ENCODE results near the gene HOGA1. TPM values are rescaled to one million over a fixed set of nuclear protein-coding genes. Genes with fewer than 3 reads are reported as not detected.
A peak's percentile ranks its signal among the peaks of the same experiment; 100 is the strongest.

HOGA1 gene
- 0.90 TPM for polyA plus RNA-seq (ENCODE audit: insufficient read length)

DNA sequence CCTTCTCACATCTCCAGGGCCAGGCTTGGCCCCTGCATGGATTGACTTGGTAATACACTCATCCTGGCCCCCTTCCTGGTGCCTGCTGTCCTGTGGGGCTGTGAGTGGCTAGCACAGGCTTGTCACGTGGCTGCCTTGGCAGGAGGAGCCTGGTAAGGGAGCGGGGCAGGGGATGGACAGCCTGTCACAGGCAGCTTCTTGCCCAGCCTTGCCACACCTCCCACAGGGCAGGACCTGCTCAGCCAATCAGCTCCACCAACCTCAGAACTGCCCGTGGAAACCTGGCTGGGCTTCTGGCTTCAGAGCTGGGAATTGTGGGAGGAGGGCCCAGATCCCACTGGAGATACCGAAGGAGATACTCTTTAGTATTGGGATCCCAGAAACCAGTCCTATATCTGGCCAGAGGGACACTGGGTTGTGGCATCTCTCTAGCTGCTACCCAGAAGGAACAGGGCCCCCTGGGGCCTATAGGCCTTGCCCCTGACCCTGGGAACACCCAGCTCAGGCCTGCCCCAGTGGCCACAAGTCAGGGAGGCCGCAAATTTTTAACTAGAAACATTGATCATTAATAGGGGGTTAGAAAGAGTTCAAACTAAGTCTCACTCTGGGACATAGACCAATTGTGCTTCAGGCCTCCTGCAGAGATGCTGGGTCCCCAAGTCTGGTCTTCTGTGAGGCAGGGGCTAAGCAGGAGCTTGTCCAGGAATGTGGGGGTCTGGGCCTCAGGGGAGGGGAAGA is at the start of gene HOGA1:
Gene HOGA1 (plus strand): TSS at position 330 of the 738 bp plus-strand sequence. CDS start 315 bp downstream, at position 645.
- no peak for DNase-seq (ENCODE audit: low read depth)

DNA sequence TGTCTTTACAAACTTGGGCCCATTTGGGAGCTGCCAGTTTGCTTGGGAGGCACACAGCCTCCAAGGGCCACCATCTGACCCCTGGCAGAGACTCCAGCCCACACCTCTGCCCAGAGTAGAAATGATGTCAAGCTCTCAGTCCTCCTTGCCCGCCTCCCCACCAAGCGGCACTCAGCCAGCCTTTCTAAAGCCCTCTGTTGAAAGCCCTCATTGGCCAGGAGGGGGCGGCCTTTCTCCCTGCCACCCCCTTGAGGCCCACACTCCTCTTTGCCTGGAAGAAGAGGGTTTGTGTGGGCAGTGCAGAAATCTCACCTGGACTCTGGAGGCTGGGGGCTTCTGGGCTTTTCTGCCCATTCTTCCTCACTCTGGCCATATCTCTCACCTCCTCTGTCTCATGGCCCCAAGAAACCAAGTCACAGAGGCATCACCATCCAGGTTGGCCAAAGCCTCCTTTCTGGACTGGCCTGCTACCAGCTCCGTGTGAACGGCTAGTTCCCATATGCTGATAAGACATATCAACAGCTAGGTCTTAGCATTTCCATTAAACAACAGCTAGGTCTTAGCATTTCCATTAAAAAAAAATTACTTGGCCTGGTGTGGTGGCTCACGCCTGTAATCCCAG is 49.3 kb upstream of the HOGA1 start:
- DNase-seq (ENCODE audit: low read depth) = no peak

DNA sequence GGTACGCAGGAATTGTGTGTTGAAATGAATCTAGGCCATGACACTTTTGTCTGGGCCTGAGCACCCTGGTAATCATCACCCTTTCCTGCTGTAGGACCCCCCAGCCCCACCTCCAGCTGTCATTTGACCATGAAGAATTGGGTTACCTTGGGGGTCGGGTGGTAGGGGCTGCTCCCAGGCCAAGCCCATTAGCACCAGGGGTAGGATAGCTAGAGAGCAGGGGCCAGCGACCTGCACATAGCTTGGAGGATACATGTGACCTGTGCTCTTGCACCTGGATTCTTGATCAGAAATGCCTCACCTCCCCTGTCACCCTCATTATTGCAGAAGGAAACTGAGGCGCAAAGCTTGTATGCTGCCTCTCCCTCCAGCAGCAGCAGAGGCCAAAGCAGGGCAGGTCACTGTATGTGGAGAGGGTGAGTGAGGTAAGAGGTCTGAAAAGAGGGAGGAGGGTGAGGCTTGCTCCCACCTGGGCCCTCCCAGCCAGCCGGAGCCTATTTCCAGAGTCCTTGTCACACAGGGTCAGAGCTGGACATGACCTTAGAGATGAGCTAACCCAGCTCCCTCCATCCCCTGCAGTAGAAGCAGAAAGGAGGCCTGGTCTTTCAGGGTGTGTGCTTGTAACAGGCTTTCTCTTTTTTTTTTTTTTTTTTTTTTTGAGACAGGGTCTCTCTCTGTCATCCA is 46.9 kb upstream of the HOGA1 start:
- DNase-seq (ENCODE audit: low read depth) = no peak

DNA sequence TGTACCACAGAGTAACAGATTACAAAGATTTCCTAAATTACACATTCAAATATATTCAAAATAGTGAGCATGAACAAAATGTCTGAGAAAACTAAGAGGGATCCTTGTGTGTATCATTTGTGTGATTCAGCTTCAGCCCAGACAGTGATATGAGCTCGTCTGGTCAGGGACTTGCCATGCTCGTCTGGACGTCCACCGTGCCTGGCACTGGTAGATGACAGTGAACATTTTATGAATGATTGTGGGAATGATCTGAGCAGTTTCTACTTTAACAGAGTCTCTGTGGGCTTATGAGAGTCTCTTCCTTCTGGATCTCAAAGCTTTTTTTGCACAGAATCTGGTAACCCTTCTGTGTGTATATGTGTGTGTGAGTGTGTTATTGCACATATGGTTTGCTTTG is 45.8 kb upstream of the HOGA1 start:
- no peak for DNase-seq (ENCODE audit: low read depth)

DNA sequence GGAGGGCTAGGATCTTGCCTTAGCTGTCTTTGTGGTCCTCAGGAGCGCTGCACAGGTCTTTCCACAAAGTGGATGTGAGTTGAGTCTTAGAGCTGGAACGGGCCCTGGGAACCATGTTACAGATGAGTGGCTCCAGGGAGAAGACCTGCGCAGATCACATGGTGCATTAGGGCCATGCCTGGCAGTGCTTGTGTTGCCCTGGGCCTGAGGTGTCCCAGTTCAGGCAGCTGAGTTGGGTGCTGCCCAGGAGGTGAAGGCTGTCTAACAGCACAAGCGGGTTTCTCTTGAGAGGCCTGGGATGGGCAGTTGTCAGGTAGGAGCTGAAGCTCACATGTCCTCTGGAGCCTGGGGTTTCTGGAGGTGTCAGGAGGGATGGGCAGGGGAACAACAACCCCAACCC is 45.4 kb upstream of the HOGA1 start:
- no peak for DNase-seq (ENCODE audit: low read depth)

DNA sequence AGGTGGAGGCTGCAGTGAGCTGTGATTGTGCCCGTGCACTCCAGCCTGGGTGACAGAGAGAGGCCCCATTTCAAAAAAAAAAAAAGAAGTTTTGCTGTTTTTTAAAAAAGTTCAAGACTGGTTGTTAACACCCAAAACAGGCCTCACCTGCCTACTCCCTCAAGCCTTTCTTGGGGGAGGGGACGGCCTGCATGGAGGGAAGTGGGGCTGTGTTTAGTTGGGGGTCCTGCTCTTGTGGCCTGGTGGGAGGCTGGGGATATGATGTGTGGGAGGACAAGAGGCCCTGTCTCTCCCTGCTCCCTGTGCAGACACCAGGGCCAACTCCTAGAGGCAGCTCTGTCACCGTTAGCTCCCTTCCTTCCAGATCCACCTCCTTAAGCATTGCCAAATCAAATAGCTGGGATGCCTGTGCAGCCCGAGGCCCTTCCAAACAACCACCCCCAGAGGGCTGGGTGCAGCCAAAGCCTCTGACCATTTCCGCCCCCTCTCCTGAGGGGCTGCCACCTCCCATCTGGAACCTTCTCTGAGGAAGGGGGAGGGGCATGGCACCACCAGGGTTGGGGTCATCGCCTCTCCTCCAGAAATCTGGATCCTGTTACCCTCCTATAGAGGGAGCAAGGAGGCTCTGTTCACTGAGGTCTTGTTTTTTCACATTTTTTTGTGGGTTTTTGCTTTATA is 44.5 kb upstream of the HOGA1 start:
- DNase-seq (ENCODE audit: low read depth) = no peak

DNA sequence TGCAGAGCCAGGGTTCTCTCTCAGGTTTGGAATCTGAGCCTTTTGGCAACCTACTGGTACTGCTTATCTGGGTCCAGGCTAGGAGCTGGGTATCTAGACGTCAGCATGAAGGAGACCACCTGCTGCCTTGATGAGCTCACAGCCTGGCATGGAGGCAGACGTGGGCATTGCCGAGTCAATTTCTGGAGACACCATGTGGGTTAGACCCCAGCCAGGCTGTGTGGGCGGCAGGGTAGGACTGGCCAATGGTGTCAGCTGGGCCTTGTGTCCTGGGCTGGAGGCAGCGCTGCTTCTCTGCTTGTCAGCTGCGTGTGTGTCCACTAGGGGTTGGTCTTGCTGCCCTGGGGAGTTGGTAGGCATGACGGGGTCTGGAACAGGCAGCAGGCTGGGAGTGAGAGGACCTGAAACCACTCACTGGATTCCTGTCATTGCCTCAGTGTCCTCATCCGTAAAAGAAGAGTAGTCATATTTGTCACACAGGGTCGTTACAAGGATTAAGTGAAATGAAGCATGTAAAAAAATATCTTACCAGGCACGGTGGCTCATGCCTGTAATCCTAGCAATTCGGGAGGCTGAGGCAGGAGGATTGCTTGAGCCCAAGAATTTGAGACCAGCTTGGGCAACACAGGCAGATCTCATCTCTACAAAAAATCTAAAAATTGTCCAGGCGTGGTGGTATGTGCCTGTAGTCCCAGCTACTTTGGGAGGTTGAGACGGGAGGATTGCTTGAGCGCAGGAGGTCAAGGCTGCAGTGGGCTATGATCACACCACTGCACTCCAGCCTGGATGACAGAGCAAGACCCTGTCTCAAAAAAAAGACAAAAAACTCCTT is 43.3 kb upstream of the HOGA1 start:
- no peak for DNase-seq (ENCODE audit: low read depth)

DNA sequence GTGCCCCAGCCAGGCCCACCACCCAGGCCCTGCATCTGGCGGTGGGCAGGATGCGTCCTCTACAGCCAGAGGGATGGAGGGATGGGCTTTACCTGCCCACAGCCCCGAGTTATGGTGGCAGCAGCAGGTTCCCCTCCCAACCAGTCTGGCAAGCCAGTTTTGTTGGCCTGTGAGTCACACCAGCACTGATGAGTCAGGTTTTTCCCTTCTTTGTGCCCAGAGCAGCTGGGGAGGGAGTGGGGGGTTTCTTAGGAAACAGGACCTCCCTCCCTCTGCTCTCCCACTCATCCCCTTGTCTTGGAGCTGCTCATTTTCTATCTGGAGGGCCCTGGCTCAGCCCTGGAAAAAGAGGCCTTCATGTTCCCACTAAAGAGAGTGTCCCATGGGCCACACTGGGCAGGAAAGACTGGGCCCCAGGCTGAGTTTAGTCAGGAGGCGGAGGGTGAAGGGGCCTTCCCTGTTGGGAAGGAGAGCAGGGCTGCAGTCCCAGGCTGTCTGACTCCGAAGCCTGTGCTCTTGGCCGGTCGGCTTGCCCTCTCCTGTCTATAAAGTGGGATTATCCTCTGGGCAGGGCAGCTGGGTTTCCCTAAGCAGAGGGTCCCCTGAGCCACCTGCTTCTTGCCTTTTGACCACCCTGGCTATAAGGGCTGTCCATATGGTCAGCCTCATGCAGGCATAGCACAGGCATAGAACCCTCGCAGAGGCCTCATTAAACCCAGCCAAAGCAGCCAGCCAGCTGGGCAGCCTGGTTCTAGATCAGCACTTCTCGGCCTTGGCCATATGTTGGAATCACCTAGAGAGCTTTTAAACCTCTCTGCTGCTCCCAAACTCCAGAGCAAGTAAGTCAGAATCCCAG is 41.8 kb upstream of the HOGA1 start:
- peak; percentile 88 for DNase-seq (ENCODE audit: low read depth)

DNA sequence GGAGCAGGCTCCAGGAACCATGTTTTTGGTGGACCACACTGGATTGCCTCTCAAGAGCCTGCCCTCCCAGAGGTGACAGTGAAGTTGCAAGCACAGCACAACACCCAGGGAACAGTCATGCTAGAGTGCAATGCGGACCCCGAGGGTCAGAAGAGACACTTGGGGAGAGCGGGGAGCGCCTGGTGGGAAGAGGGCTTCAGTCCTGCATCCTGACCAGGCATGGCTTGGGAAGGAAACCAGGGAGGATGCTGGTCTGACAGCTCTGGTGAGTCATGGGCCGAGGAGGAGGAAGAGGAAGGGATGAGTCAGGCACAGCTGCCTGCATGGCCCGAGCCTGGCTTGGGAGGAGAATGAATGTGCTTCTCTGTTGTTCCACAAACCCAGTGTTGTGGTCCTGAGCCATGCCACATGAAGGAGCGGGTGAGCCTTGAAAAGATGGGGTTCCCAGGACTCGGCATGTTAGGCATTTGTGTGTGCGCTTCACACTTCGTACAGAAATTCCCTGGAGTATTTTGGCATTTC is 41.1 kb upstream of the HOGA1 start:
- DNase-seq (ENCODE audit: low read depth) = peak; percentile 44

DNA sequence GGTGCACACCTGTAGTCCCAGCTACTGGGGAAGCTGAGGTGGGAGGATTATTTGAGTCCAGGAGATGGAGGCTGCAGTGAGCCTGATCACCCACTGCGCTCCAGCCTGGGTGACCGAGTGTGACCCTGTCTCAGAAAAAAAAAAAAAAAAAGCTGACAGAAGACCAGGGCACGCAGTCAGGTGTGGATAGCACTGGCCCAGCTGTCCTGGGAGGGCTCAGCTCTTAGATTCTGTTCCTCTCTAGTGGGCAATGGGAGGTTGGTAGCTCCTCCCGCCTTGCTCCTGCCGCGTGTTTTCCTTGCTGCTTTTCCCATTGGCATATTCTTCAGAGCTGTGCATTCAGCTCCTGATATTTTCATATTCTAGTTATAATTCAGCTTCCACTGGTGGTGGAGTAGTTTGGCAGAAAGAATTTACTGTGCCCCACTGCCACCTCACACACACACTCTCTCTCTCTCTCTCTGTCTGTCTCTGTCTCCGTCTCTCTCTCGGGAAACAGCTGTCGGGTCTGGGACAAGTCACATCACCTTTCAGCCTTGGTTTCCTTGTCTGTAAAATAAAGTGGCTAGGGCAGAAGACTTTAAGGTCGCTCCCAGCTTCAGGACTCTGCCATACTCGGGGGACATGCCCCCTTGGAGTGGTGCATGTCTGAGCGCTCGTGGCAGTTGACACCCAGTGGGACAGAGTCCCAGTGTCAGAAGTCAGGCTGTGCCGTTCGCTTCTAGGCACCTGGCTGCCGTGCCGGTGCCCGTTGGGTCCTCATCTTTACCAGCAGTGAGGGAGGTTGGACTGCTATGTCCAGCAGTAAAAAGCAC is 37.5 kb upstream of the HOGA1 start:
- DNase-seq (ENCODE audit: low read depth) = no peak

DNA sequence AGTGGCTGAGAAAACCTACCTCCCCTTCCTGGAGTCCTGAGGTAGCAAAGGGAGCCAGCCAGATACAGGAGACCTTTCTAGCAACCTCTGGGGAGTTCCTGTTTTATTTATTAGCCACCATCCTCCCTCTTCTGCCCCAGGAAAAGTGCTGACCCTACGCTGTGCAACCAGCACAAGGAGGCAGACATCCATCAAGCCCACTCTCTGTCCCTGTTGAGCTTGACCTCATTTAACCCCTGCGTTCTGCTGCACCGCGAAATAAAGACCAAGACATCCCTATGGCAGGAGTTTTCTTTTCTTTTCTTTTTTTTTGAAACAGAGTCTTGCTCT is 37.0 kb upstream of the HOGA1 start:
- no peak for DNase-seq (ENCODE audit: low read depth)

DNA sequence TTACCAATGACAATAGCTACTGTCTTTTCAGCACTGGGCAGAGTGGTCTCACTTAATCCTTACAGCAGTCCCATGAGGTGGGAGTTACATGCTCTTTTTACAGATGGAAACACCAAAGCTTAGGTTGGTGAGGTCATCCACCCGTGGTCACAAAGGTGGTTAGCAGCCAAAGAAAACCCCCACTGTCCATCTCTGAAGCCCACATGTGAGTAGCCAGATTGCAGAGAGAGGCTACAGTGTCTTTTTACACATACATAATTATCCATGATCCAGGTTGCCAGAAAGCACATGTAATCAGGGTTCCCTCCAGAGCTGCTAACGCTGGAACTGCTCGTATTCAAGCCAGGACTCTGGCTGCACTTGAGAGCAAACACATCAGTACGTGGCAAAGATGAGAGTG is 36.2 kb upstream of the HOGA1 start:
- DNase-seq (ENCODE audit: low read depth) = peak; percentile 49

DNA sequence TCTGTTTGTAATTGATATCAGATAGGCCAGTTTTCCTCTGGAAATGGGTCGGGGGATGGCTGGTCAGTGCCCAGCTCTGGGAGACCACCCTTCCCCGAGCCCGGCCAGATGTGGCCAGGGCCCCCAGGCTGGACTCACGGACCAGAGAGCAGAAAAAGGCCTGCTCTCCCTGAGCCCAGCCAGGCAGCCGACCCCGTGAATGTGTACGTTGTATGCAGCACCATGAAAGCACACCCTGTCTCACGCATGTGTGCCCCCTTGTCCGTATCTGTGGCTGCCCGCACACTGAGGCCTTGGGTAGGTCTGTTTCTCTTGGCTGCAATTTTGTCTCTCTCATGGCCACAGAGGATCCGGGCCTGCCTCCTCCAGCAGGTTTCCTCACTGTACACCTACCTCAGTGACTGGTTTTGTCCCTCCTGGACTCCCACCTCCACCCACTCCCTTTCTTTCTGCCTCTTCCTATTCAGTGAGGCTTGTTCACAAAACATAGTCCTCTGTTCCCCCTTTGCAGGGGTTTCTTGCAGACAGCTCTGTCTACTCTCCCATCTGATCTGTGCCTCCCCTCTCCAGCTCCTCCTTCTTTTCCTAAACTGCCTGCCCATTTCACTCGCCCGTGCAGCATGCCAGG is 35.2 kb upstream of the HOGA1 start:
- DNase-seq (ENCODE audit: low read depth) = no peak

DNA sequence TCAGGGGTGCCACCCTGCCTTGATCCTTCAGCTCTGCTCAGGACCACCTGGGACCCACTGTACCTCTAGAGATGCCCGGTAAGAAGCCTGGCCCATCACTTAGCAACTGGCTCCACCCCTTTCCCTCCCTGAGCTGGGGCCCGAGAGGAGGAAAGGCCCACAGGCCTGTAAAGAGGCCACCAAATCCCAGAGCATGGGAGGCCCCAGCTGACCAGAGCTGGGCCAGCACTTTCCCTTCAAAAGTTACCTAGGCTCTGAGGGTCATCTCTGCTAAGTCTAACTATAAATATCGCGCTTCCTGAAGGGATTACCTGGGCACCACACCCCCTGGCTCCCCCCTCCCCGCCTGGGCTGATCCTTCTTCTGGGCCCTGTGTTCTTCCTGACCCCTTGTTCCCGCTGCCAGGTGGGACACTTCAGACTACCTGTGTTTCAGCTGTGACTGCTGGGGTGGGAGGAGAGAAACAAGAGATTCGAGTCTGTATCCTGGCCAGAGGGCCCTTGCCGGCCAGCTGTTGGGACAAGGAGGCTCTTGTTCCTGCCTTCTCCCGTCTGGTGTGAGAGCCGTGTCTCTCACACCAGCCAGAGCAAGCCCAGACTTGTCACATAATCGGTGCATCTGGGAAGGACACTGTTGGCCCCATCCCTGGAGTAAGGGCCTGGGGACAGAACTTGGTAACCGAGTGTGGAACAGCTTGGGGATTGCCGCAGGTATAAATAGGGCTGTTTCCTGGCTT is 34.4 kb upstream of the HOGA1 start:
- DNase-seq (ENCODE audit: low read depth) = no peak

DNA sequence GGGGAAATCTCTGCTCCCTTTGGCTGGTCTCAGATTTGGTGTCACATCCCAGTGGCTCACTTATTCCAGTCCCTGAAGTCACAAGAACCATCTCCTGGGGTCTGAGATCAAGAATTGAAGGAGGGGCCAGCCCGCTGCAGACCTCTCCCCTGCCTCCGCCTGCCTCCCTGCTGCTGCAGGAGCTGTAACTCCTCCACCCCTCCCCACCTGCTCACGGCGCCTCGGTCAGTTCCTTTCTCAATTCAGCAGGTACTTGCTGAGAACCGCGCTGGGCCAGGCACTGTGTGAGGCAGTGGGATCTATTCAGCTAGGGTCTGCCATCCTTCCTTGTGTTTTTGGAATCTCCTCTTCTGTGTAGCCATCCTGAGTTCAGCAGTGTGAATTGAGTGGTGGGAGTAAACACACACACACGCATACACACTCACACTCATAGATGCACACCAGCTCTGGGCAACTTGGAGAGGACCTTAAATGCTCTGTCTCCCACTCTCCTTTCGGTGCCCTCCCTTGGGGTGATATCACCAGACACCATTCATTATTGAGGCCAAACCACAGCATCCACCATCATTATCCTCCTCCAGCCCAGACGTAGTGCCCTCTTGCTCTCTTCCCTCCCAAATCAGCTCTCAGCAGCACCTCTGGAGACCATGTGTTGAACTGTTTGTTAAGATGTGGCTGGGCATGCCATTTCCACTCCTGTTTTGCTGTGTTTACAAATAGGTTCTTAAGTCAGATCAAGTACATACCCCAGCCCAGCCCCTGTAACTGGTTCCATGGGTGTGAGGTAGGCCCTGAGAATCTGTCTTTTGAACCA is 33.6 kb upstream of the HOGA1 start:
- no peak for DNase-seq (ENCODE audit: low read depth)

DNA sequence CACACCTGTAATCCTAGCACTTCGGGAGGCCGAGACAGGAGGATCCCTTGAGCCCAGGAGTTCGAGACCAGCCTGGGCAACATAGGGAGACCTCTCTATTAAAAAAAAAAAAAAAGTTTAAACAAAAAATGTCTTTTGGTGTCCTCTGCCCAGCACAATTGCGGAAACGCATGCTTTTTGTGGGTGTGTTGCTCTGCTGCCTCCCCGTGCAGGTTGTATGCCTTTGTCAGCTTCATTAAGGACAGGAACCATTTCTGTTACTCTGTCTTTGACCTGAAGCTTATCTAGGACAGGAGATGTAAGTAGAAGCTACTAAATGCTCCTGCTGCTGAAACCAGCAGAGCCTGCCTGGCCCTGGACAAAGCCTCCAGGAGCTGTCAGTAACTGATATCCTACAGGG is 32.9 kb upstream of the HOGA1 start:
- no peak for DNase-seq (ENCODE audit: low read depth)

DNA sequence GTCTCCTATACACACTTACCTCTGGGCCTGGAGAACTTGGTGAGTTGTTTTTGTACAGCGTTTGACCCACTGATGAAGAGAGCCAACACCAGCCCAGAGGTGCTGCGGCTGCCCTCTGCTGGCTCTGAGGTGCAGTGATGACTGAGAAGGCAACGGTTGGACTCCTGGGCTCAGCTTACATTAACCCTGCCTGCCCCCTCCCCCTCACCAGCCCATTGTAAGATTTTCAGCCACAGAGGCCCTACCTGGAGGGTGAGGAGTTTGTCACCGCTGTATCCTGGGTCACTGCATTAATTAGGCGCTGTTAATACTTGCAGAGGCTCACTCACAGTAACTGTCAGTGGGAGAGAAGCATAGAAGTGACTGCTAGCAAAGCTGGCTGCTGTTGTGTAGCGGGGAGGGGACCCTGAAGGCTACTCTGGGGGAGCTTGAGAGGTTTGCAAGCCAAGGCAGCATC is 30.6 kb upstream of the HOGA1 start:
- peak; percentile 45 for DNase-seq (ENCODE audit: low read depth)

All from forelimb muscle (tissue), 1 donor.